IMR-90 (cell line): Measurements from ENCODE around the gene MRPL45. TPM values are rescaled to one million over a fixed set of nuclear protein-coding genes. Genes with fewer than 3 reads are reported as not detected.
"Not testable (repeated sequence)": the region's sequence is repeated elsewhere in the genome, so short reads cannot be mapped to it uniquely, and the experiment has no call there.

ENCODE experiments used
- ATAC-seq: fragments of 200-7000 bp; cut with Tn5 transposase; 2 replicates; pipeline ENCODE4 v1.9.1; 2020; ENCODE audit warnings: low read depth, mild to moderate bottlenecking, moderate library complexity
- Bru-seq: library from RNA; stranded (reverse); fragments of 400-500 nt; gene quantifications from one replicate; lab custom pipeline; 2021; lab: Mats Ljungman, UMichigan
- BruChase-seq, 2 experiments: library from RNA; stranded (reverse); fragments of 400-500 nt; gene quantifications; one replicate each; lab custom pipeline; 2021; lab: Mats Ljungman, UMichigan
- BruUV-seq: library from RNA; stranded (reverse); fragments of 400-500 nt; replicated peaks from 2 replicates; lab custom pipeline; 2021; lab: Mats Ljungman, UMichigan
- CTCF ChIA-PET: fragments of 300-600 bp; formaldehyde crosslinking; extraction: SDS; loops from one replicate; lab custom pipeline; 2021; ENCODE audit warnings: antibody characterized with exemption; lab: Yijun Ruan, JAX
- POLR2A ChIA-PET: fragments of 300-600 bp; sonication (Branson Sonifier 250); formaldehyde crosslinking; loops from one replicate; lab custom pipeline; 2022; ENCODE audit warnings: antibody characterized with exemption; ENCODE audit not compliant: unreplicated experiment; lab: Charles Lee
- DNase-seq: peaks from one replicate; pipeline ENCODE4 v3.0.0; 2013
- H2AFZ ChIP-seq: replicated peaks from 2 replicates; pipeline ENCODE3; 2013; ENCODE audit warnings: low read length, mild to moderate bottlenecking; ENCODE audit not compliant: poor library complexity
- H2AK5ac ChIP-seq: 2 replicates; pipeline ENCODE4 v1.6.1; 2013; ENCODE audit warnings: low read depth, low read length, inconsistent platforms
- H2AK9ac ChIP-seq: replicated peaks from 2 replicates; pipeline ENCODE3; 2013; ENCODE audit warnings: mild to moderate bottlenecking, low read depth, low read length, moderate library complexity; ENCODE audit not compliant: poor library complexity
- H2BK120ac ChIP-seq: 2 replicates; pipeline ENCODE4 v1.6.1; 2013; ENCODE audit warnings: low read depth, low read length, inconsistent platforms
- H2BK15ac ChIP-seq: 3 replicates; pipeline ENCODE4 v1.6.1; 2013; ENCODE audit warnings: low read depth, low read length, inconsistent platforms
- H2BK20ac ChIP-seq: 2 replicates; pipeline ENCODE4 v1.6.1; 2013; ENCODE audit warnings: low read depth, mild to moderate bottlenecking, inconsistent platforms, low read length, moderate library complexity
- H2BK5ac ChIP-seq: 2 replicates; pipeline ENCODE4 v1.6.1; 2013; ENCODE audit warnings: mild to moderate bottlenecking, low read depth, low read length, inconsistent platforms; ENCODE audit not compliant: poor library complexity, severe bottlenecking
- H3K14ac ChIP-seq: replicated peaks from 2 replicates; pipeline ENCODE4 v1.6.1; 2013; ENCODE audit warnings: low read depth, low read length, inconsistent platforms
- H3K18ac ChIP-seq: 2 replicates; pipeline ENCODE4 v1.6.1; 2013; ENCODE audit warnings: low read depth, low read length, control low read depth
- H3K23ac ChIP-seq: 2 replicates; pipeline ENCODE4 v1.6.1; 2013; ENCODE audit warnings: low read depth, low read length, inconsistent platforms
- H3K27ac ChIP-seq: 2 replicates; pipeline ENCODE4 v1.5.1; 2013; ENCODE audit warnings: mild to moderate bottlenecking, control low read depth, low read length; ENCODE audit not compliant: insufficient read depth
- H3K27me3 ChIP-seq: 2 replicates; pipeline ENCODE4 v1.6.1; 2013; ENCODE audit warnings: low read length; ENCODE audit not compliant: control insufficient read depth, insufficient read depth
- H3K36me3 ChIP-seq: 2 replicates; pipeline ENCODE4 v1.6.1; 2013; ENCODE audit warnings: low read length, mixed read lengths; ENCODE audit not compliant: control insufficient read depth, insufficient read depth
- H3K4ac ChIP-seq: 2 replicates; pipeline ENCODE4 v1.6.1; 2013; ENCODE audit warnings: low read depth, low read length, inconsistent platforms
- H3K4me1 ChIP-seq: 2 replicates; pipeline ENCODE4 v1.6.1; 2013; ENCODE audit warnings: low read length, mixed read lengths; ENCODE audit not compliant: control insufficient read depth, insufficient read depth
- H3K4me2 ChIP-seq: 2 replicates; pipeline ENCODE4 v1.6.1; 2013; ENCODE audit warnings: low read depth, mild to moderate bottlenecking, control low read depth, low read length, moderate library complexity
- H3K4me3 ChIP-seq: 2 replicates; pipeline ENCODE4 v1.5.1; 2013; ENCODE audit warnings: low read depth, mild to moderate bottlenecking, control low read depth, low read length, moderate library complexity; ENCODE audit not compliant: insufficient read depth
- H3K56ac ChIP-seq: 2 replicates; pipeline ENCODE4 v1.6.1; 2013; ENCODE audit warnings: low read length, inconsistent platforms; ENCODE audit not compliant: insufficient read depth; ENCODE audit errors: extremely low read depth
- H3K79me1 ChIP-seq, 2 experiments: 2 replicates each; pipeline ENCODE4 v1.6.1; 2013; ENCODE audit warnings: low read length in 2 of 2, inconsistent platforms in 1 of 2, low read depth in 1 of 2
- H3K9ac ChIP-seq: 2 replicates; pipeline ENCODE4 v1.6.1; 2013; ENCODE audit warnings: low read depth, low read length, control low read depth
- H3K9me1 ChIP-seq: 2 replicates; pipeline ENCODE4 v1.6.1; 2013; ENCODE audit warnings: low read length, inconsistent platforms; ENCODE audit not compliant: insufficient read depth
- H3K9me3 ChIP-seq: 2 replicates; pipeline ENCODE4 v1.6.1; 2013; ENCODE audit warnings: low read length; ENCODE audit not compliant: control insufficient read depth, insufficient read depth
- H4K20me1 ChIP-seq: 2 replicates; pipeline ENCODE4 v1.6.1; 2013; ENCODE audit warnings: low read length, inconsistent platforms; ENCODE audit not compliant: insufficient read depth
- H4K5ac ChIP-seq: 2 replicates; pipeline ENCODE4 v1.6.1; 2013; ENCODE audit warnings: mild to moderate bottlenecking, low read depth, low read length, control low read depth
- H4K8ac ChIP-seq, 2 experiments: 2 replicates each; pipeline ENCODE4 v1.6.1; 2013; ENCODE audit warnings: low read depth in 2 of 2, low read length in 2 of 2, control low read depth in 1 of 2, inconsistent platforms in 1 of 2
- H4K91ac ChIP-seq: 2 replicates; pipeline ENCODE4 v1.6.1; 2013; ENCODE audit warnings: low read depth, low read length, inconsistent platforms; ENCODE audit not compliant: insufficient read depth
- BHLHE40 ChIP-seq: fragments of 150-350 bp; IDR thresholded peaks from 2 replicates; pipeline ENCODE4 v1.6.1; 2016; ENCODE audit warnings: mild to moderate bottlenecking, low read depth, low read length
- MAZ ChIP-seq: IDR thresholded peaks from 2 replicates; pipeline ENCODE4 v1.6.1; 2012; ENCODE audit warnings: low read depth, mild to moderate bottlenecking, low read length, improper control_type of control experiment, moderate library complexity, borderline replicate concordance
- MXI1 ChIP-seq: IDR thresholded peaks from 2 replicates; pipeline ENCODE4 v1.6.1; 2012; ENCODE audit warnings: low read depth, mild to moderate bottlenecking, low read length, moderate library complexity, borderline replicate concordance
- POLR2A ChIP-seq: IDR thresholded peaks from 2 replicates; pipeline ENCODE4 v1.6.1; 2012; ENCODE audit warnings: mild to moderate bottlenecking, low read depth, low read length
- WGBS, 2 experiments: methylation state at CpG; one replicate each; pipeline versions ENCODE4 v1.1.5 to v1.1.7; 2013; ENCODE audit warnings: missing lambda C conversion rate in 2 of 2; ENCODE audit not compliant: insufficient read length in 1 of 2; ENCODE audit errors: extremely low coverage in 2 of 2; 5-methylcytosine and 5-hydroxymethylcytosine counted together
- dilution Hi-C: fragments of 300-500 bp; cut with HindIII; formaldehyde crosslinking; loops from one replicate; pipeline ENCODE4 v1.14.3; 2018; ENCODE audit warnings: low sequenced_read_pairs; ENCODE audit not compliant: unreplicated experiment
- in situ Hi-C: fragments of 300-500 bp; cut with MboI; formaldehyde crosslinking; loops from 3 replicates; pipeline ENCODE4 v1.14.3; 2019; ENCODE audit warnings: low sequenced_read_pairs, inconsistent platforms, mixed read lengths
- intact Hi-C: fragments of 100-400 bp; cut with micrococcal nuclease; formaldehyde crosslinking; loops from 2 replicates; pipeline ENCODE4 v1.10.0; 2022
- long read RNA-seq: library from polyadenylated mRNA; unstranded; transcript quantifications from one replicate; pipeline ENCODE4 v2.0.0, GENCODE V29; 2021; ENCODE audit not compliant: unreplicated experiment
- polyA plus RNA-seq, 3 experiments: library from polyadenylated mRNA; depleted of rRNA; stranded (reverse); fragments of >200 nt; gene quantifications; 2 replicates each; pipeline ENCODE4 v1.2.3, GENCODE V29; 2012; ENCODE audit warnings: low replicate concordance in 1 of 3
- total RNA-seq: library from RNA; depleted of rRNA; stranded (reverse); fragments of >200 nt; gene quantifications from 2 replicates; pipeline ENCODE4 v1.2.3, GENCODE V29; 2012; rRNA removed
- TF ChIP-seq, protein P1 (sequence below): fragments of 150-350 bp; IDR thresholded peaks from 2 replicates; pipeline ENCODE4 v1.6.1; 2017; ENCODE audit warnings: mild to moderate bottlenecking, antibody characterized with exemption, low read length, low read depth

MRPL45 gene
- total RNA-seq (44.2 and 46.8 TPM in 2 replicates), polyA plus RNA-seq (2012; rRNA removed) (36.3 and 39.6 TPM in 2 replicates), Bru-seq, nascent RNA (percentile 62 among the genes with signal in this experiment), BruChase-seq, experiment 1, labeled RNA remaining after a 6-hour chase (percentile 81 among the genes with signal in this experiment), BruChase-seq, experiment 2, labeled RNA remaining after a 2-hour chase (percentile 69 among the genes with signal in this experiment)
- 15.4 and 41.7 TPM in 2 replicates for polyA plus RNA-seq (2012; cell fraction: cytosol; rRNA removed)
- polyA plus RNA-seq (2012; cell fraction: nucleus; rRNA removed; ENCODE audit: low replicate concordance) = 4.9 and 23.6 TPM in 2 replicates
- long read RNA-seq, transcript MRPL45-203 (8 exons, 1,705 nt) = major isoform, 34 of 41 reads
- long read RNA-seq, partial matches to known transcripts = 0 of 41 reads
- long read RNA-seq, other reads (novel, unspliced or antisense) = 7 of 41 reads

DNA sequence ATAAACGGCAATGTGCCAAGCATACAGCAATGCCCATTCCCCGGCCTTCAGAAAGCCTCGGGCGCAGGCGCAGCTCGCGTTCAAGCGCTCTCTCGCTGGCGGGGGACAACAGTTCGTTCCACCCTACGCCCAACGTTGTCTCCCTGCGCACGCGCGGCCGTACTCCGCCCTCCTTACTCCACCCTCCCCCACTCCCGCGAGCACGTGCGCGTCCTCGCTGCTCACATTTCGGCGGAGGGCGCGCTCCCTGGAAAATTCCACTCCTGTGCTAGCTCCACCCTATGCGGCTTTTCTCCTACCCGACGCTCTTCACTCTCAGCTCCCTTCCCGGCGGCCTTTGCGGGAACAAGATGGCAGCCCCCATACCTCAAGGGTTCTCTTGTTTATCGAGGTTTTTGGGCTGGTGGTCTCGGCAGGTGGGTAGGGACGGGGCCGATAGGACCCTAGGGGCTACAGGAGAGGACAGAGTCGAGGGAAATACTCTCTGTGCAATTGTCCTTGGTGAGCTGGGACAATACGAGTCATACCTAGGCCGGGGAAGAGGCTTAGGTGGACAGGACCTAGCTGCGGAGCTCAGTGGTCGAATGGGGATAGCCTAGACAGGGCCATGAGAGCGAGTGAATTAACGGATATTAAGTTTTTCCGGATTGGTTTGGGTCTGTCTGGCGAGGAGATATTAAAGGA lies at the start of gene MRPL45:
TSS of gene MRPL45 (plus strand) at position 335 of the 684 bp plus-strand sequence. CDS start at position 351, 16 bp downstream.
- Histone ChIP-seq H3K56ac (0 out of 2 replicates have a peak within 1 kb of the TSS, but pooled peaks have one; percentile 37), H2AFZ (peak within 1 kb of the TSS; percentile 81), H3K4ac (peak within 1 kb of the TSS; percentile 83; the same call in 1 of the 2 replicates), H3K4me3 (peak within 1 kb of the TSS; percentile 61), H3K9ac (peak within 1 kb of the TSS; percentile 73), H4K5ac (peak within 1 kb of the TSS; percentile 71; the same call in 1 of the 2 replicates), H3K27ac (peak within 1 kb of the TSS; percentile 64), H3K4me2 (peak within 1 kb of the TSS; percentile 90), H4K8ac (peak within 1 kb of the TSS; percentile 73 to 98), H2BK5ac (peak within 1 kb of the TSS; percentile 71)
- H3K27me3 ChIP-seq, intact Hi-C loops, H3K9me3 ChIP-seq, H3K18ac ChIP-seq, H2AK9ac ChIP-seq, H3K36me3 ChIP-seq, dilution Hi-C loops, H3K9me1 ChIP-seq, H2BK120ac ChIP-seq, H2BK15ac ChIP-seq, H3K4me1 ChIP-seq, H4K20me1 ChIP-seq, H2BK20ac ChIP-seq, H3K79me1 ChIP-seq, H4K91ac ChIP-seq, H3K23ac ChIP-seq, BruUV-seq, H3K14ac ChIP-seq, CTCF ChIA-PET, H2AK5ac ChIP-seq: not testable (repeated sequence)
- peak; percentile 98 for ATAC-seq
- WGBS, 2 experiments = 0% methylated on average over 4 of the region's 48 CpGs; no CpG with 5 or more reads in 1 of the 2 experiments
- TF ChIP-seq MAZ = peak; percentile 75; the same call in 1 of the 2 replicates
- peak; percentile 82; the same call in 1 of the 2 replicates for TF ChIP-seq MXI1
- TF ChIP-seq, protein P1, sequence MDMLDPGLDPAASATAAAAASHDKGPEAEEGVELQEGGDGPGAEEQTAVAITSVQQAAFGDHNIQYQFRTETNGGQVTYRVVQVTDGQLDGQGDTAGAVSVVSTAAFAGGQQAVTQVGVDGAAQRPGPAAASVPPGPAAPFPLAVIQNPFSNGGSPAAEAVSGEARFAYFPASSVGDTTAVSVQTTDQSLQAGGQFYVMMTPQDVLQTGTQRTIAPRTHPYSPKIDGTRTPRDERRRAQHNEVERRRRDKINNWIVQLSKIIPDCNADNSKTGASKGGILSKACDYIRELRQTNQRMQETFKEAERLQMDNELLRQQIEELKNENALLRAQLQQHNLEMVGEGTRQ = peak; percentile 80
- peak; percentile 82 for TF ChIP-seq POLR2A
- TF ChIP-seq BHLHE40 = peak; percentile 96
- POLR2A ChIA-PET = interaction anchor here (0.5 to 0.6 kb wide), 2 partner anchors 40 to 1107 kb away, joined by 4 to 5 read pairs; no protein-coding TSS in a partner anchor
- peak; percentile 94 for DNase-seq
- in situ Hi-C loops = loop anchor here (25.0 kb wide), 1 partner anchor 660 kb away; the partner anchor contains the start of gene DDX52
